Activated CD4-positive, alpha-beta T cell treated with anti-CD3 and anti-CD28 coated beads for 36 hours (primary cell): Measurements from ENCODE around the gene MARCKSL1. TPM values are rescaled to one million over a fixed set of nuclear protein-coding genes. Genes with fewer than 3 reads are reported as not detected.
"Not testable (repeated sequence)": the region's sequence is repeated elsewhere in the genome, so short reads cannot be mapped to it uniquely, and the experiment has no call there.

Experiments used
- ATAC-seq: fragments of 200-7000 bp; cut with Tn5 transposase; one replicate; pipeline ENCODE4 v1.10.0; 2021; ENCODE audit warnings: mild to moderate bottlenecking, moderate library complexity
- CTCF ChIA-PET: fragments of 350-600 bp; sonication (Branson Sonifier 250); formaldehyde crosslinking; loops from one replicate; lab custom pipeline; 2021; ENCODE audit warnings: antibody characterized with exemption; lab: Charles Lee
- POLR2A ChIA-PET: fragments of 350-600 bp; sonication (Branson Sonifier 250); formaldehyde crosslinking; loops from one replicate; lab custom pipeline; 2021; ENCODE audit warnings: antibody characterized with exemption, inconsistent platforms; lab: Charles Lee
- DNase-seq: peaks from one replicate; pipeline ENCODE4 v3.0.0-alpha.2; 2020
- H3K27ac Mint-ChIP-seq: one replicate; pipeline ENCODE4 v1.8.0; 2021; ENCODE audit warnings: mixed read lengths
- H3K27me3 Mint-ChIP-seq: one replicate; pipeline ENCODE4 v1.8.0; 2021; ENCODE audit warnings: mixed read lengths
- H3K36me3 Mint-ChIP-seq: one replicate; pipeline ENCODE4 v1.8.0; 2021; ENCODE audit warnings: low read depth, mixed read lengths
- H3K4me1 Mint-ChIP-seq: one replicate; pipeline ENCODE4 v1.8.0; 2021; ENCODE audit warnings: mixed read lengths
- H3K4me3 Mint-ChIP-seq: one replicate; pipeline ENCODE4 v1.8.0; 2021; ENCODE audit warnings: mild to moderate bottlenecking, moderate library complexity, mixed read lengths
- H3K9me3 Mint-ChIP-seq: one replicate; pipeline ENCODE4 v1.8.0; 2021; ENCODE audit warnings: low read depth, mixed read lengths
- intact Hi-C, 2 experiments: fragments of 100-400 bp; cut with DNase I in 1 of 2; cut with micrococcal nuclease in 1 of 2; formaldehyde crosslinking; loops; one replicate each; pipeline versions ENCODE4 v1.14.2 to v1.15.1; 2022 to 2024; cut with DNase I, micrococcal nuclease
- total RNA-seq, 2 experiments: library from RNA; stranded (reverse); gene quantifications; one replicate each; pipeline ENCODE4 v1.2.3, GENCODE V29; 2021

Gene MARCKSL1
- total RNA-seq, 2 experiments from 2014 or later: 27.0 to 29.3 TPM

DNA sequence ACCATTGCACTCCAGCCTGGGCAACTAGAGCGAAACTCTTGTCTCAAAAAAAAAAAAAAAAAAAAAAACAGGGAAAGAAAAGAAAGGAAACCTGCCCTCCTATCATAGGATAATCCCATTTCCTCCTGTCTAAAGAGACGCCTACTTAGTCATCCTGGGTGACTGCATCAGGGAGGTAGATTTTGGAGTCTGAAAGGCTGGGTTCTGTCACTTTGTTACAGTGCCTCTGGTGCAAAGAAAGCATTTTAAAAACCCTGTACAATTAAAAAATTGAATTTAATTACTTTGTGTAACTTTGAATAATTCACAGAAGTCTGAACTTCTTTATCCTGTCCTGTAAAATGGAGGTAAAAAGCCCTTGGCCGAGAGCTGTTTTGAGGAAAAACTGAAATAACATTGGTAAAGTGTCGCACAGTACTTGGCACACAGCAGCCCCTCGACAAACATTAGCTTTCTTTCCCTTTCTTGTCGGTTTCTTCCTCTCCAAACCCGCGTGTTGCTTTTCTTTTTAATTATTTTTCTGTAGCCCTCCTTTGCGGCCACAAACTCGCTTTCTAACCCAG, 44.8 kb downstream of the MARCKSL1 start:
- H3K4me3 Mint-ChIP-seq: peak overlapping the region; percentile 100
- intact Hi-C loops: loop anchor here (1.0 to 5.0 kb wide), 8 partner anchors 17 to 526 kb away; partner anchors contain the start of genes EIF3I (in 2 of the 2), TMEM234 (in 2 of the 2), KPNA6 (in 1 of the 2) and LCK (in 1 of the 2)
- DNase-seq (no peak), ATAC-seq (no peak)
- peaks cover 37% of the 10 kb centered on the region for H3K4me1 Mint-ChIP-seq
- ChIA-PET CTCF (interaction anchor here (0.8 to 1.9 kb wide), 6 partner anchors 8 to 75 kb away, joined by 3 to 8 read pairs (median 4); no protein-coding TSS in a partner anchor), POLR2A (interaction anchor here (0.6 to 1.3 kb wide), 10 partner anchors 11 to 1250 kb away, joined by 3 to 14 read pairs (median 4); partner anchors contain the start of genes BSDC1, LCK, MARCKSL1 and TXLNA)
- H3K36me3 Mint-ChIP-seq: peaks cover 25% of the 10 kb centered on the region
- H3K27me3 Mint-ChIP-seq: no peaks in the 10 kb centered on the region
- H3K9me3 Mint-ChIP-seq: no peaks in the 10 kb centered on the region
- peak overlapping the region; percentile 99 for H3K27ac Mint-ChIP-seq

- Mint-ChIP-seq H3K4me1 (peaks cover 21% of the 10 kb centered on the region), H3K27ac (no peak overlapping the region), H3K9me3 (no peaks in the 10 kb centered on the region), H3K4me3 (no peak overlapping the region), H3K36me3 (peaks cover 36% of the 10 kb centered on the region), H3K27me3 (no peaks in the 10 kb centered on the region)
- DNase-seq (no peak), ATAC-seq (no peak)
- intact Hi-C loops: no loop called here
- CTCF ChIA-PET: interaction anchor here (1.0 to 1.7 kb wide), 3 partner anchors 15 to 39 kb away, joined by 3 to 4 read pairs (median 3); no protein-coding TSS in a partner anchor
- POLR2A ChIA-PET: interaction anchor here (0.6 kb wide), 1 partner anchor 57 kb away, joined by 3 read pairs; no protein-coding TSS in a partner anchor
Measured at GRCh38 chr1:32289256-32289655, 46.8 kb downstream of the MARCKSL1 start.

GRCh38 chr1:32286763-32287162, 49.3 kb downstream of the MARCKSL1 start:
- no peaks in the 10 kb centered on the region for H3K9me3 Mint-ChIP-seq
- no peak overlapping the region for H3K27ac Mint-ChIP-seq
- H3K4me1 Mint-ChIP-seq: peaks cover 14% of the 10 kb centered on the region
- ChIA-PET POLR2A (interaction anchor here (0.7 kb wide), 1 partner anchor 16 kb away, joined by 5 read pairs; no protein-coding TSS in a partner anchor), CTCF (interaction anchor here (1.0 kb wide), 1 partner anchor 71 kb away, joined by 3 read pairs; no protein-coding TSS in a partner anchor)
- H3K36me3 Mint-ChIP-seq: peaks cover 31% of the 10 kb centered on the region
- intact Hi-C loops: no loop called here
- ATAC-seq (no peak), DNase-seq (no peak)
- H3K4me3 Mint-ChIP-seq: no peak overlapping the region
- no peaks in the 10 kb centered on the region for H3K27me3 Mint-ChIP-seq

DNA sequence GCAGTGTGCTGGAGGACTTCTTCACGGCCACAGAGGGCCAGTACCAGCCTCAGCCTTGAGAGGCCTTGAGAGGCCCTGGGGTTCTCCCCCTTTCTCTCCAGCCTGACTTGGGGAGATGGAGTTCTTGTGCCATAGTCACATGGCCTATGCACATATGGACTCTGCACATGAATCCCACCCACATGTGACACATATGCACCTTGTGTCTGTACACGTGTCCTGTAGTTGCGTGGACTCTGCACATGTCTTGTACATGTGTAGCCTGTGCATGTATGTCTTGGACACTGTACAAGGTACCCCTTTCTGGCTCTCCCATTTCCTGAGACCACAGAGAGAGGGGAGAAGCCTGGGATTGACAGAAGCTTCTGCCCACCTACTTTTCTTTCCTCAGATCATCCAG, 50.4 kb downstream of the MARCKSL1 start:
- Mint-ChIP-seq H3K27ac (no peak overlapping the region), H3K4me3 (no peak overlapping the region), H3K36me3 (peaks cover 34% of the 10 kb centered on the region), H3K9me3 (no peaks in the 10 kb centered on the region), H3K27me3 (no peaks in the 10 kb centered on the region), H3K4me1 (peaks cover 9% of the 10 kb centered on the region)
- CTCF ChIA-PET: no interaction called here
- no peak for DNase-seq
- intact Hi-C loops: no loop called here
- POLR2A ChIA-PET: no interaction called here
- no peak for ATAC-seq

DNA sequence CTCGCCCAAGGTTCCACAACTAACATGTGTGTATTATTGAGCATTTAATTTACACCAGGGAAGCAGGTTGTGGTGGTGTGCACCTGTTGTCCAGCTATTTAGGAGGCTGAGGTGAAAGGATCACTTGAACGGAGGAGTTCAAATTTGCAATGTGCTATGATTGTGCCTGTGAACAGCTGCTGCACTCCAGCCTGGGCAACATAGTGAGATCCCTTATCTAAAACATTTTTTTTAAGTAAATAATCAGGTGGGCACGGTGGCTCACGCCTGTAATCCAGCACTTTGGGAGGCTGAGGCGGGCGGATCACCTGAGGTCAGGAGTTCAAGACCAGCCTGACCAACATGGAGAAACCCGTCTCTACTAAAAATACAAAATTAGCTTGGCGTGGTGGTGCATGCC, 51.3 kb downstream of the MARCKSL1 start:
- H3K4me1 Mint-ChIP-seq: not testable (repeated sequence)

More for the DNA sequence above, 51.3 kb downstream of the MARCKSL1 start:
- DNase-seq, POLR2A ChIA-PET, intact Hi-C loops, H3K4me3 Mint-ChIP-seq, H3K27me3 Mint-ChIP-seq, ATAC-seq, H3K27ac Mint-ChIP-seq, H3K9me3 Mint-ChIP-seq, CTCF ChIA-PET: not testable (repeated sequence)
- H3K36me3 Mint-ChIP-seq: peaks cover 40% of the 10 kb centered on the region

Other genes with a start within 250 kb of the MARCKSL1 start
- 10 to 100 TPM; 70.0 to 78.3 TPM for gene KPNA6, start 228.2 kb downstream of the MARCKSL1 start, total RNA-seq
- gene TXLNA, start 156.6 kb downstream of the MARCKSL1 start, total RNA-seq: 10 to 100 TPM; 79.5 to 79.7 TPM
- 10 to 100 TPM; 13.0 to 19.3 TPM for gene CCDC28B, start 135.6 kb downstream of the MARCKSL1 start, total RNA-seq
- 1 to 10 TPM; 4.4 to 5.0 TPM for gene IQCC, start 130.6 kb downstream of the MARCKSL1 start, total RNA-seq
- not detected for gene DCDC2B, start 127.1 kb downstream of the MARCKSL1 start, total RNA-seq
- gene TMEM234, start 113.9 kb downstream of the MARCKSL1 start, total RNA-seq: 1 to 10 TPM; 7.3 to 8.2 TPM
- gene EIF3I, start 113.8 kb downstream of the MARCKSL1 start, total RNA-seq: 100 to 1,000 TPM; 299 to 349 TPM
- under 1 TPM; 0.72 to 0.82 TPM for gene FAM167B, start 89.0 kb downstream of the MARCKSL1 start, total RNA-seq
- gene LCK, start 85.0 kb downstream of the MARCKSL1 start, total RNA-seq: 100 to 1,000 TPM; 179 to 220 TPM
- 100 to 1,000 TPM; 132 to 146 TPM for gene HDAC1, start 44.1 kb downstream of the MARCKSL1 start, total RNA-seq
- 1 to 10 TPM; 3.1 to 3.3 TPM for gene FAM229A, start 26.3 kb upstream of the MARCKSL1 start, total RNA-seq
- gene TSSK3, start 26.3 kb upstream of the MARCKSL1 start, total RNA-seq: 1 to 10 TPM in 1 of 2 experiments, under 1 TPM in 1; 0.76 to 1.6 TPM
- 10 to 100 TPM; 29.4 to 36.9 TPM for gene BSDC1, start 58.2 kb upstream of the MARCKSL1 start, total RNA-seq
- gene ZBTB8B, start 128.8 kb upstream of the MARCKSL1 start, total RNA-seq: not detected
- under 1 TPM; 0.30 to 0.35 TPM for gene ZBTB8A, start 203.2 kb upstream of the MARCKSL1 start, total RNA-seq